HCT116 (cell line): ENCODE results near the gene SNX10. TPM values are rescaled to one million over a fixed set of nuclear protein-coding genes. Genes with fewer than 3 reads are reported as not detected.

Experiments
- ATAC-seq: fragments of 200-7000 bp; cut with Tn5 transposase; 2 replicates; pipeline ENCODE4 v1.9.1; 2020; ENCODE audit warnings: mild to moderate bottlenecking, moderate library complexity
- BruUV-seq: library from RNA; stranded (reverse); fragments of 400-500 nt; replicated peaks from 2 replicates; lab custom pipeline; 2021; lab: Mats Ljungman, UMichigan
- CTCF ChIA-PET: fragments of 300-600 bp; sonication (Branson Sonifier 250); formaldehyde crosslinking; loops from one replicate; lab custom pipeline; 2021; ENCODE audit warnings: antibody characterized with exemption; lab: Charles Lee
- POLR2A ChIA-PET: fragments of 300-600, 350-600 bp; sonication (Branson Sonifier 250); formaldehyde crosslinking; loops from one replicate; lab custom pipeline; 2021; ENCODE audit warnings: antibody characterized with exemption; lab: Charles Lee
- RAD21 ChIA-PET, 2 experiments: fragments of 300-600 bp; sonication (Branson Sonifier 250); formaldehyde crosslinking; loops; one replicate each; lab custom pipeline; 2023; ENCODE audit warnings: low total read pairs in 2 of 2; ENCODE audit not compliant: uncharacterized antibody in 2 of 2, unreplicated experiment in 2 of 2, low non-redundant PET in 1 of 2; lab: Charles Lee
- DNase-seq: peaks from one replicate; pipeline ENCODE4 v3.0.0-alpha.2; 2010; ENCODE audit warnings: low read depth, low spot score
- H2AFZ ChIP-seq: fragments of 200-600 bp; shearing (Covaris generic), sonication (generic); 2 replicates; pipeline ENCODE4 v1.6.1; 2017; ENCODE audit warnings: low read depth, mixed run types, mixed read lengths, antibody characterized with exemption, low read length; ENCODE audit not compliant: poor library complexity, severe bottlenecking
- H3K27ac ChIP-seq: 2 replicates; pipeline ENCODE4 v1.5.1; 2012; ENCODE audit warnings: low read depth, low read length
- H3K27me3 ChIP-seq: fragments of 200-600 bp; sonication (generic); 2 replicates; pipeline ENCODE4 v1.6.1; 2016; ENCODE audit warnings: mixed run types, low read length, mixed read lengths; ENCODE audit not compliant: insufficient read depth
- H3K36me3 ChIP-seq, 2 experiments: fragments of 200-500 bp in 1 of 2; fragments of 200-600 bp in 1 of 2; sonication (Bioruptor generic) in 1 of 2; sonication (generic) in 1 of 2; 2 replicates each; pipeline versions ENCODE4 v1.5.1 to v1.6.1; 2014 to 2016; ENCODE audit warnings: low read length in 2 of 2, inconsistent platforms in 1 of 2, mixed read lengths in 1 of 2, mixed run types in 1 of 2; ENCODE audit not compliant: insufficient read depth in 2 of 2, control insufficient read depth in 1 of 2
- H3K4me1 ChIP-seq, 2 experiments: fragments of 200-600 bp in 1 of 2; sonication (generic) in 1 of 2; 2 replicates each; pipeline versions ENCODE4 v1.5.1 to v1.6.1; 2012 to 2017; ENCODE audit warnings: low read length in 2 of 2, inconsistent platforms in 1 of 2, mild to moderate bottlenecking in 1 of 2, mixed read lengths in 1 of 2, mixed run types in 1 of 2, moderate library complexity in 1 of 2; ENCODE audit not compliant: insufficient read depth in 2 of 2, control insufficient read depth in 1 of 2
- H3K4me2 ChIP-seq: fragments of 200-600 bp; sonication (generic); 2 replicates; pipeline ENCODE4 v1.6.1; 2017; ENCODE audit warnings: mixed run types, low read length, mixed read lengths
- H3K4me3 ChIP-seq, 2 experiments: fragments of 200-600 bp in 1 of 2; sonication (generic) in 1 of 2; replicated peaks in 1 of 2; 2 replicates each; pipeline ENCODE4 v1.5.1; 2011 to 2016; ENCODE audit warnings: low read length in 2 of 2, control low read depth in 1 of 2, low read depth in 1 of 2, mild to moderate bottlenecking in 1 of 2, mixed read lengths in 1 of 2, mixed run types in 1 of 2
- H3K79me2 ChIP-seq: fragments of 200-600 bp; sonication (generic); 2 replicates; pipeline ENCODE4 v1.6.1; 2017; ENCODE audit warnings: mild to moderate bottlenecking, mixed run types, low read length, moderate library complexity, mixed read lengths; ENCODE audit not compliant: insufficient read depth
- H3K9ac ChIP-seq: fragments of 200-600 bp; sonication (generic); 2 replicates; pipeline ENCODE4 v1.6.1; 2016; ENCODE audit warnings: low read length, mixed read lengths
- H3K9me2 ChIP-seq: fragments of 200-600 bp; sonication (generic), shearing (Covaris generic); 2 replicates; pipeline ENCODE4 v1.6.1; 2017; ENCODE audit warnings: mixed run types, mild to moderate bottlenecking, moderate library complexity; ENCODE audit not compliant: insufficient read depth
- H3K9me3 ChIP-seq, 2 experiments: fragments of 200-500 bp in 1 of 2; fragments of 200-600 bp in 1 of 2; sonication (Bioruptor generic) in 1 of 2; sonication (generic) in 1 of 2; 2 replicates each; pipeline ENCODE4 v1.6.1; 2014 to 2017; ENCODE audit warnings: low read length in 2 of 2, mixed read lengths in 2 of 2, inconsistent platforms in 1 of 2, low read depth in 1 of 2, mild to moderate bottlenecking in 1 of 2, mixed run types in 1 of 2, moderate library complexity in 1 of 2; ENCODE audit not compliant: control insufficient read depth in 1 of 2, insufficient read depth in 1 of 2
- H4K20me1 ChIP-seq: fragments of 200-600 bp; sonication (generic), shearing (Covaris generic); 2 replicates; pipeline ENCODE4 v1.6.1; 2017; ENCODE audit warnings: mixed run types, mild to moderate bottlenecking, moderate library complexity; ENCODE audit not compliant: insufficient read depth
- CBX3 ChIP-seq: IDR thresholded peaks from 2 replicates; pipeline ENCODE4 v1.6.1; 2012; ENCODE audit warnings: low read depth
- FOSL1 ChIP-seq: IDR thresholded peaks from 2 replicates; pipeline ENCODE4 v1.6.1; 2012; ENCODE audit warnings: low read depth
- POLR2AphosphoS5 ChIP-seq: IDR thresholded peaks from 2 replicates; pipeline ENCODE4 v1.6.1; 2011; ENCODE audit warnings: mild to moderate bottlenecking, low read depth, low read length, moderate library complexity
- SIN3A ChIP-seq: IDR thresholded peaks from 2 replicates; pipeline ENCODE4 v1.6.1; 2012; ENCODE audit warnings: low read depth
- SP1 ChIP-seq: IDR thresholded peaks from 2 replicates; pipeline ENCODE4 v1.6.1; 2012; ENCODE audit warnings: low read depth
- SRF ChIP-seq: IDR thresholded peaks from 2 replicates; pipeline ENCODE4 v1.6.1; 2012; ENCODE audit warnings: low read depth
- TCF7L2 ChIP-seq: IDR thresholded peaks from 2 replicates; pipeline ENCODE4 v1.7.0; 2011; ENCODE audit warnings: borderline replicate concordance, inconsistent platforms; ENCODE audit not compliant: insufficient read depth, insufficient read length; ENCODE audit errors: extremely low read depth
- YY1 ChIP-seq: IDR thresholded peaks from 2 replicates; pipeline ENCODE4 v1.6.1; 2011; ENCODE audit warnings: low read length, low read depth, moderate library complexity, mild to moderate bottlenecking; ENCODE audit not compliant: insufficient replicate concordance; ENCODE audit errors: extremely low read depth
- ZNF274 ChIP-seq: fragments of 200-500 bp; sonication (Bioruptor generic); IDR thresholded peaks from 2 replicates; pipeline ENCODE4 v1.6.1; 2014; ENCODE audit warnings: mild to moderate bottlenecking, low read depth, low read length, inconsistent platforms
- intact Hi-C: fragments of 100-400 bp; cut with micrococcal nuclease; formaldehyde crosslinking; loops from 2 replicates; pipeline ENCODE4 v1.10.0; 2022
- total RNA-seq: library from RNA; stranded (reverse); gene quantifications from one replicate; pipeline ENCODE4 v1.2.1, GENCODE V29; 2021; ENCODE audit not compliant: unreplicated experiment
- TF ChIP-seq, protein P1 (sequence below): IDR thresholded peaks from 2 replicates; pipeline ENCODE4 v1.6.1; 2012
- TF ChIP-seq, protein P2 (sequence below): IDR thresholded peaks from 2 replicates; pipeline ENCODE4 v1.6.1; 2012
- TF ChIP-seq, protein P3 (sequence below): IDR thresholded peaks from 2 replicates; pipeline ENCODE4 v1.6.1; 2011; ENCODE audit warnings: mild to moderate bottlenecking, low read length, moderate library complexity; ENCODE audit not compliant: insufficient replicate concordance; ENCODE audit errors: extremely low read depth

SNX10 gene
- total RNA-seq, 1 experiment from 2014 or later = 26.9 TPM

DNA sequence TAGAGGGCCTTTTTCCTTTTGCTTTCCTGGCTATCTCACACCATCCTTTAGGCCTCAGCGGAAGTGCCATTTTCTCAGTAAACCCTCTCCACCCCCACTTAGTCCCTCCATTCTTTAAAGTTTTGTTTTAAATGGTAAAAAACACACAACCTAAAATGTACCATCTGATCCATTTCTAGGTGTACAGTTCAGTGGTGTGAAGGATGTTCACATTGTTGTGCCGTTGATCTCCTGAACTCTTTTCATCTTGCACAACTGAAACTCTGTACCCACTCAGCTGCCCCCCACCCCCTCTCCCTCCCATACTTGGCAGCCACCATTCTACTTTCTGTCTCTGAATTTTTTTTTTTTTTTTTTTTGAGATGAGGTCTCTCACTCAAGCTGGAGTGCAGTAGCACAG is 52.2 kb downstream of the SNX10 start:
- no peaks in the 10 kb centered on the region for H3K9me3 ChIP-seq
- no peak overlapping the region for H3K4me3 ChIP-seq
- RAD21 ChIA-PET = no interaction called here
- CTCF ChIA-PET = no interaction called here
- no peaks in the 10 kb centered on the region for H3K79me2 ChIP-seq
- no peaks in the 10 kb centered on the region for H3K36me3 ChIP-seq
- POLR2A ChIA-PET = interaction anchor here (0.6 kb wide), 1 partner anchor 191 kb away, joined by 3 read pairs; no protein-coding TSS in a partner anchor
- H4K20me1 ChIP-seq = no peaks in the 10 kb centered on the region
- no peak overlapping the region for H3K27ac ChIP-seq
- ATAC-seq = no peak
- no peak overlapping the region for H3K9ac ChIP-seq
- DNase-seq = no peak
- H3K9me2 ChIP-seq = no peaks in the 10 kb centered on the region
- no peaks in the 10 kb centered on the region for H3K27me3 ChIP-seq
- TF ChIP-seq, protein P1, sequence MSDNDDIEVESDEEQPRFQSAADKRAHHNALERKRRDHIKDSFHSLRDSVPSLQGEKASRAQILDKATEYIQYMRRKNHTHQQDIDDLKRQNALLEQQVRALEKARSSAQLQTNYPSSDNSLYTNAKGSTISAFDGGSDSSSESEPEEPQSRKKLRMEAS = no peak
- TF ChIP-seq SRF (no peak), YY1 (no peak), FOSL1 (no peak), POLR2AphosphoS5 (no peak), TCF7L2 (no peak), CBX3 (no peak), SP1 (no peak), ZNF274 (no peak), SIN3A (no peak)
- TF ChIP-seq, protein P2, sequence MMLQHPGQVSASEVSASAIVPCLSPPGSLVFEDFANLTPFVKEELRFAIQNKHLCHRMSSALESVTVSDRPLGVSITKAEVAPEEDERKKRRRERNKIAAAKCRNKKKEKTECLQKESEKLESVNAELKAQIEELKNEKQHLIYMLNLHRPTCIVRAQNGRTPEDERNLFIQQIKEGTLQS = no peak
- TF ChIP-seq, protein P3, sequence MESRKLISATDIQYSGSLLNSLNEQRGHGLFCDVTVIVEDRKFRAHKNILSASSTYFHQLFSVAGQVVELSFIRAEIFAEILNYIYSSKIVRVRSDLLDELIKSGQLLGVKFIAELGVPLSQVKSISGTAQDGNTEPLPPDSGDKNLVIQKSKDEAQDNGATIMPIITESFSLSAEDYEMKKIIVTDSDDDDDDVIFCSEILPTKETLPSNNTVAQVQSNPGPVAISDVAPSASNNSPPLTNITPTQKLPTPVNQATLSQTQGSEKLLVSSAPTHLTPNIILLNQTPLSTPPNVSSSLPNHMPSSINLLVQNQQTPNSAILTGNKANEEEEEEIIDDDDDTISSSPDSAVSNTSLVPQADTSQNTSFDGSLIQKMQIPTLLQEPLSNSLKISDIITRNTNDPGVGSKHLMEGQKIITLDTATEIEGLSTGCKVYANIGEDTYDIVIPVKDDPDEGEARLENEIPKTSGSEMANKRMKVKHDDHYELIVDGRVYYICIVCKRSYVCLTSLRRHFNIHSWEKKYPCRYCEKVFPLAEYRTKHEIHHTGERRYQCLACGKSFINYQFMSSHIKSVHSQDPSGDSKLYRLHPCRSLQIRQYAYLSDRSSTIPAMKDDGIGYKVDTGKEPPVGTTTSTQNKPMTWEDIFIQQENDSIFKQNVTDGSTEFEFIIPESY = no peak
- TF ChIP-seq, all 23 proteins: peak for 0
- intact Hi-C loops = no loop called here
- H2AFZ ChIP-seq = no peak overlapping the region
- no TSS peak for BruUV-seq
- peaks cover 8 to 46% of the 10 kb centered on the region in 2 experiments for H3K4me1 ChIP-seq
- H3K4me2 ChIP-seq = no peak overlapping the region
